SJSA1 (cell line): ENCODE data around the gene CHAF1A. TPM values are rescaled to one million over a fixed set of nuclear protein-coding genes. Genes with fewer than 3 reads are reported as not detected.

Experiments
- DNase-seq, 2 experiments: peaks; one replicate each; pipeline ENCODE4 v3.0.0-alpha.2; 2015 to 2020; ENCODE audit warnings: low spot score in 2 of 2, low read depth in 1 of 2
- H3K27ac ChIP-seq: fragments of 250-450 bp; sonication (Bioruptor Pico); 2 replicates; pipeline ENCODE4 v1.5.1; 2020; ENCODE audit warnings: mild to moderate bottlenecking, moderate library complexity
- H3K27me3 ChIP-seq: fragments of 250-450 bp; sonication (Bioruptor Pico); replicated peaks from 2 replicates; pipeline ENCODE4 v1.5.1; 2020; ENCODE audit warnings: mild to moderate bottlenecking, moderate library complexity
- H3K36me3 ChIP-seq: fragments of 250-450 bp; sonication (Bioruptor Pico); 2 replicates; pipeline ENCODE4 v1.5.1; 2020; ENCODE audit warnings: mild to moderate bottlenecking
- H3K4me1 ChIP-seq: fragments of 250-450 bp; sonication (Bioruptor Pico); replicated peaks from 2 replicates; pipeline ENCODE4 v1.6.1; 2021; ENCODE audit warnings: mild to moderate bottlenecking
- H3K4me3 ChIP-seq: fragments of 250-450 bp; sonication (Bioruptor Pico); 2 replicates; pipeline ENCODE4 v1.5.1; 2020; ENCODE audit warnings: mild to moderate bottlenecking
- H3K9me3 ChIP-seq: fragments of 250-450 bp; sonication (Bioruptor Pico); replicated peaks from 2 replicates; pipeline ENCODE4 v1.5.1; 2020; ENCODE audit warnings: mild to moderate bottlenecking
- total RNA-seq: library from RNA; depleted of rRNA; stranded (reverse); fragments of >200 nt; shearing (Covaris generic); gene quantifications from 2 replicates; pipeline ENCODE4 v1.2.3, GENCODE V29; 2014

Gene CHAF1A
- total RNA-seq, 1 experiment from 2014 or later = 36.4 TPM

DNA sequence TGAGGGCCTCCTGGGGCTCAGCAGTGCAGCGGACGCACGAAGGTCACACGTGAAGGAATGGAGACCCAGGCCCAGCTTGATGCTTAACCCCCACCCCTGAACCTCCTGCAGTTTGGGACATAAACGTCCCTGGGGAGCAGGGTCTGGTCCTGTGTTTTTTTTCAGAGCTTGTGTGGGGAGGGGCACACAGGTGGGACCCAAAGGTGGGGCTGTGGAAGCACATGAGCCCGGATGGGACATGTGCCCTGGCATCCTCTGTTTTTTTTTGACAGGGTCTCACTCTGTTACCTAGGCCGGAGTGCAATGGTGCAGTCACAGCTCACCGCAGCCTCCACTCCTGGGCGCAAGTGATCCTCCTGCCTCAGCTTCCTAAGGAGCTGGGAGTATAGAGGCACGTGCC is 34.7 kb downstream of the CHAF1A start:
- Histone ChIP-seq H3K4me1 (no peaks in the 10 kb centered on the region), H3K4me3 (no peak overlapping the region), H3K27me3 (no peaks in the 10 kb centered on the region), H3K36me3 (peaks cover 87% of the 10 kb centered on the region), H3K9me3 (no peaks in the 10 kb centered on the region), H3K27ac (no peak overlapping the region)
- DNase-seq = no peak

- H3K27ac ChIP-seq = no peak overlapping the region
- H3K27me3 ChIP-seq = no peaks in the 10 kb centered on the region
- no peak overlapping the region for H3K4me3 ChIP-seq
- DNase-seq = no peak
- no peaks in the 10 kb centered on the region for H3K4me1 ChIP-seq
- no peaks in the 10 kb centered on the region for H3K9me3 ChIP-seq
- peaks cover 85% of the 10 kb centered on the region for H3K36me3 ChIP-seq
Measured at GRCh38 chr19:4439243-4439642, 36.8 kb downstream of the CHAF1A start.

DNA sequence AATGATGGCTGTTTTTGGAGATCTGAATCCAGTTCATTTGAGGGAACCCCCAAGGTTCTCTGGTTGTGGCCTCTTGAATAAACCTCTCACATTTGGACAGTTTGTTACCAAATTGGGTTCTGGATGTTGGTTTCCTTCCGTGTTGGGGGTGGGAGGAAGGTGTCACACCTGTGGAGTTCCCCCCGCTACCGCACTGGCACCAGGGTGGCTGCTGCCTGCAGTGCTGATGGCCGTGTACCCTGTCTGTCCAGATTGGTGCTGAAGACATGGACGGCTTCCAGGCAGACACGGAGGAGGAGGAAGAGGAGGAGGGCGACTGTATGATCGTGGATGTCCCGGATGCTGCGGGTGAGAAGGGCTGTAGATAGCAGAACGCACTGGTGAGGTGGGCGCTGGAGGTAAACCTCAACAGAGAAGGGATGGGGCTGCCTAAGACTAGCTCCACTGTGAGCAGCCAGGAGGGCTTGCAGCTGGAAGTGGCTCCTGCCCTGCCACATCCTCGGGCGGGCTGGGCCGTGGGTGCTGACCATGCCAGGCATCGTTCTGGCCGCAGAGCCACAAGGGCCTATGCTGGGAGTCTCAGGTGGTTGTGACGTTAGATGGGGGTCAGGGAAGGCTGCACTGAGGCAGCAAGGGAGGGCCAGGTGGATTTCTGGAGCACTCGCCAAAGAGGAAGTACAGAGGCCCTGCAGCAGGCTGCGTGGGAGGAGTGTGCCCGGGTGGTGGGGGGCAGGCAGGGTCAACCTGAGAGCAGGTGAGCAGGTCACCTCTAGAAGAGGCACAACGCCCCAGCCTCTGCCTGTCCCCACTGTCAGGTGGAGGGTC is 39.8 kb downstream of the CHAF1A start:
- Histone ChIP-seq H3K27me3 (no peaks in the 10 kb centered on the region), H3K4me3 (no peak overlapping the region), H3K4me1 (no peaks in the 10 kb centered on the region), H3K9me3 (no peaks in the 10 kb centered on the region), H3K36me3 (peaks cover 90% of the 10 kb centered on the region), H3K27ac (no peak overlapping the region)
- DNase-seq = no peak

- H3K4me1 ChIP-seq = no peaks in the 10 kb centered on the region
- DNase-seq = no peak
- H3K27me3 ChIP-seq = no peaks in the 10 kb centered on the region
- H3K4me3 ChIP-seq = no peak overlapping the region
- H3K27ac ChIP-seq = no peak overlapping the region
- peaks cover 92% of the 10 kb centered on the region for H3K36me3 ChIP-seq
- H3K9me3 ChIP-seq = no peaks in the 10 kb centered on the region
Measured at GRCh38 chr19:4442819-4443146, 40.3 kb downstream of the CHAF1A start.

DNA sequence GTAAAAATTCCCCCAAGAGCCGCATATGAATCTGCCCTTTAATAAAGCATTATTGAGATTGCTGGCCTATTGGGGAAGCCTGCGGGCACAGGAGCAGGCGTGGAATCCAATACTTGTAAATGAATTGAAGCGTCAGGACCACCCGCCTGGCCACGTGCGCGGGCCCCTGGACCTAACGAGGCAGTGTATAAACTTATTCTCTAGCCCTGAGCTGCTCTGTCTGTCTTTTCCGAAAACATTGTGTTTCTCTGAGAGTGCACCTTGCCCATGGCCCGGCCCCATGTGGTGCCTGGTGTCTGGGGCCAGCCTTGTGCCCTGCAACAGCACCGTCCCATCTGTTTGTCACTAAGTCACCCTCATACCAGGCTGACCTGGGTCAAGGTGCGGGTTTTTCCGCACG is 40.7 kb downstream of the CHAF1A start:
- no peak overlapping the region for H3K4me3 ChIP-seq
- H3K27ac ChIP-seq = no peak overlapping the region
- DNase-seq = no peak
- no peaks in the 10 kb centered on the region for H3K4me1 ChIP-seq
- H3K27me3 ChIP-seq = no peaks in the 10 kb centered on the region
- no peaks in the 10 kb centered on the region for H3K9me3 ChIP-seq
- peaks cover 92% of the 10 kb centered on the region for H3K36me3 ChIP-seq

DNA sequence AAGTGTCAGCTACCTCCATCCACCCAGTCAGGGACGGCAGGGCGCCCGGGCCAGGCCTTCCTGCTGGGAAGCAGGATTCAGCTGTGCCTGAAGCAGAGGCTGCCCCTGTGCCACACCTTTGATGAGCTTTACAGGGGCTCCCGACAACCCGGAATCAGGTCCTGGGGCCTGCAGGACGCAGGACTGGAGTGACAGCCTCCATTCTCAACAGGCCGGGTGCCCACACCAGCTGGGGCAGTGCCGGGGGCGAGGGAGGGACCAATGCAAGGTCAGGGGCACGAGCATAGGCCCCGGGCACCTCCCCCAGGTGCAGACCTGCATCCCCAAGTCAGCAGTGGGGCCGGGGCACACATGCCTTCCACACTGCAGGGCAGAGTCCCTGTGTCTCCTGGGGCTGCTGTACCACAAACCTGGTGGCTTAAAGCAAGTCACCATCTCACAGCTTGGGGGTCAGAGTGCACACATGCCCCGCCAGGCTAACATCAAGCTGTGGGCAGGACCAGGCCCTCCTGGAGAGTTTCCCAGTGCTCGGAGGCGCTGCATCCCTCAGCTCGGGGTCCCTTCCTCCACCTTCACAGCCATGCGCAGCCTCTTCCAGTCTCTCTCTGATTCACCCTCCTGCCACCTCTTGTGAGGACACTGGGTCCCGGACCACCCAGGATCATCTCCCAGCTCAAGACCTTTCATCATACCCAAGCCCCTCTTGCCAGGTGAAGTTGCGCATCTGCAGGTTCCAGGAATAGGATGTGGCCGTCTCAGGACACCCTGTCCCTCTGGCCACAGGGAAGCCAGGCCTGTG is 41.7 kb downstream of the CHAF1A start:
- H3K4me3 ChIP-seq = no peak overlapping the region
- no peak overlapping the region for H3K27ac ChIP-seq
- DNase-seq = peak in 1 of 2 experiments; percentile 43
- no peaks in the 10 kb centered on the region for H3K9me3 ChIP-seq
- H3K36me3 ChIP-seq = peaks cover 95% of the 10 kb centered on the region
- H3K27me3 ChIP-seq = no peaks in the 10 kb centered on the region
- no peaks in the 10 kb centered on the region for H3K4me1 ChIP-seq

DNA sequence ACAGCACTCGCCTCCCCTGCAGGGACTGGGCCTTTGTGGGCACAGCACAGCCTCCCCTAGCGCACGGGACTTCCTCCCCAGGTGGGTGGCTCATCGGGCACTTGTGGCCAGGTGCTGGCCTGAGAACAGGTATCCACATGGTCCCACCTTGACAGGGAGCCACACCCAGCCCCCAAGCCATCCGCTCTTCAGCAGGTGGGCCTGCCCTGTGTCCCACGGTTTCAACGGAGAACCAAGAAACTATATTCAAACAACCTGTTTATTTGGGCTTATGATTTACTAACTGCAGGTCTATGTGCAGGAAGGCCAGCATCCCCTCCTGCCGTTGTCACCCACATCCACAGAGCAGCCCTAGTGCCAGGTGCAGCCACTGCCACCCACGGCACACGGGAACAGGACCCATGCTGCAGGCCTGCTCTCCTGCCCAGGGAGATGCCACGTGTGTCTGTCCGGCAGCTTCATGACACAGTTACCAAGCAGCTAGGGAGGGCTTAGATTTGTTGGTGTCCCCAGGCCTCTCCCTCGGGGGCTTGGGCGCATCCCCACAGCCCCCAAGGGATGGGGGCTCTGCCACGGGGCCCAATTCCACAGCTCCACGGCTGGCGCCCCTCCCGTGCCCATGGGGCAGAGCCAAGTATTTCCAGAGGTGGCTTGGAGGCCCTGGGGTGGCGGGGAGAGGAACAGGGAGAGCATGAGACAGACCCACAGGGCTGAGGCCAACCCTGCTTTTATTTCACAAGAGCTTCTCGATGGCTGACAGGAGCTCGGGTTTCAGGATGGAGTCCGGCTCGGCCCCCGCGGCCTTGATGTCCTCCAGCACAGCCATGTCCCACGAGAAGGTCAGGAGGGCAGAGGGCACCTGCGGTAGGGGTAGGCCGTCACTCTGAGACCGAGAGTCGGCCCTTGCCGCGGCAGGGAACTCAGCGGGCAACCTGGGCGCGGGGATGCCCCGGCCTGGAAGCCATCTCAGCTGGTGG is 42.6 kb downstream of the CHAF1A start:
- peak in 1 of 2 experiments; percentile 48 for DNase-seq
- Histone ChIP-seq H3K36me3 (peaks cover 94% of the 10 kb centered on the region), H3K4me1 (no peaks in the 10 kb centered on the region)

GRCh38 chr19:4445963-4446703 is 43.7 kb downstream of the CHAF1A start:
- H3K36me3 ChIP-seq = peaks cover 88% of the 10 kb centered on the region
- H3K27ac ChIP-seq = no peak overlapping the region
- no peak for DNase-seq

More for the DNA sequence above, 42.6 kb downstream of the CHAF1A start:
- no peak overlapping the region for H3K27ac ChIP-seq
- H3K27me3 ChIP-seq = no peaks in the 10 kb centered on the region
- H3K9me3 ChIP-seq = no peaks in the 10 kb centered on the region
- H3K4me3 ChIP-seq = no peak overlapping the region

GRCh38 chr19:4446704-4447200 is 44.3 kb downstream of the CHAF1A start:
- DNase-seq = no peak
- no peak overlapping the region for H3K4me3 ChIP-seq
- no peaks in the 10 kb centered on the region for H3K9me3 ChIP-seq
- no peaks in the 10 kb centered on the region for H3K4me1 ChIP-seq
- H3K36me3 ChIP-seq = peaks cover 90% of the 10 kb centered on the region
- no peaks in the 10 kb centered on the region for H3K27me3 ChIP-seq
- H3K27ac ChIP-seq = no peak overlapping the region

More at GRCh38 chr19:4445963-4446703, 43.7 kb downstream of the CHAF1A start:
- no peak overlapping the region for H3K4me3 ChIP-seq
- no peaks in the 10 kb centered on the region for H3K27me3 ChIP-seq
- no peaks in the 10 kb centered on the region for H3K9me3 ChIP-seq
- no peaks in the 10 kb centered on the region for H3K4me1 ChIP-seq

- Histone ChIP-seq H3K9me3 (no peaks in the 10 kb centered on the region), H3K27ac (no peak overlapping the region), H3K4me1 (no peaks in the 10 kb centered on the region), H3K36me3 (peaks cover 90% of the 10 kb centered on the region), H3K4me3 (no peak overlapping the region), H3K27me3 (no peaks in the 10 kb centered on the region)
- DNase-seq = no peak
Measured at GRCh38 chr19:4447327-4448146, 45.1 kb downstream of the CHAF1A start.

DNA sequence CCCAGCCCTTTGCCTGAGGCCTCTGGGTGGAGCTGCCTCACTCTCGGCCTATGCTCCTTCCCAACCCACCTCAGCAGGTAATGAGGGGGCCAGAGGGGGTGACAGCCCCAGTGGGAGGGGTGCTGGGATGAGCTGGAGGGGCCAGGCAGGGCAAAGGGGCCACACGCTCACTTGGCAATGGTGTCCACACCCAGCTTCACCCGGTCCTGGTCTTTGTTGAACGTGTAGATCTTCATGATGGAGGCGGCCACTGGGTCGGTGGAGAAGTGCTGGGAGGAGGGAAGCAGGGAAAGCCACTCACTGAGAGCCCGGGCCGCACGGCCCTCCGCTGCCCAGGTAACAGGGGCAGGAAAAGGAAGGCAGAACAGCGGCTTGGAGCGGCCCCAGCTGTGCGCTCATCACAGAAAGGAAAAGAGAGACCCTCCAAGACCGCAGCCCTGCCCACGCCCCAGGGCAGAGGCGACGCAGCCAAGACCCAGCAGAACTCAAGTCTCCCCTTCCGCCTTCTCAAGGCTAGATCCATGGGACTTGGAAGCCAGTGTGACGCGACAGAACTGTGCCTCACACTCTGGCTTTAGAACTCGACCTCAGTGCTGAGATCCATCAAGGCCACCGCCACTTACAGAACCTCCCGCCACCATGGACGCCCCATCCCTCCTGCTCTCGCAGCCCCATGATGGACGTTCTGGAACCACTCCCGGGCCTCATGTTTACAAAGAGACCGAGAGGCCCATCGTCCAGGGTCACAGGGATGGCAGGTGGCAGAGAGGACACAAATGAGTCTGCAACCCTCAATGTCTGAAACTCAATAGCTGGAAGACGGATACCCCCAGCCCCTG is 45.9 kb downstream of the CHAF1A start:
- Histone ChIP-seq H3K36me3 (peaks cover 92% of the 10 kb centered on the region), H3K9me3 (no peaks in the 10 kb centered on the region), H3K4me3 (no peak overlapping the region), H3K27me3 (no peaks in the 10 kb centered on the region), H3K4me1 (no peaks in the 10 kb centered on the region), H3K27ac (no peak overlapping the region)
- no peak for DNase-seq
